Measurements from ENCODE around the gene CERS6. TPM values are rescaled to one million over a fixed set of nuclear protein-coding genes. Genes with fewer than 3 reads are reported as not detected.

CERS6 gene
- total RNA-seq, 1 donor from 2014 or later, result 16.2 TPM

- intact Hi-C loops (cut with micrococcal nuclease), result no loop called here
Observed at GRCh38 chr2:168722592-168722991, 266.5 kb downstream of the CERS6 start.

GRCh38 chr2:168723275-168723899 is 267.3 kb downstream of the CERS6 start:
- intact Hi-C loops (cut with micrococcal nuclease), result no loop called here

- intact Hi-C loops (cut with micrococcal nuclease), result no loop called here
Observed at GRCh38 chr2:168726375-168726774, 270.3 kb downstream of the CERS6 start.

GRCh38 chr2:168727904-168728470 is 271.9 kb downstream of the CERS6 start:
- intact Hi-C loops (cut with micrococcal nuclease), result no loop called here

GRCh38 chr2:168729455-168729854 is 273.4 kb downstream of the CERS6 start:
- intact Hi-C loops (cut with micrococcal nuclease), result no loop called here

- intact Hi-C loops (cut with micrococcal nuclease), result no loop called here
Observed at GRCh38 chr2:168730344-168730743, 274.3 kb downstream of the CERS6 start.

GRCh38 chr2:168731002-168731401 is 274.9 kb downstream of the CERS6 start:
- intact Hi-C loops (cut with micrococcal nuclease), result no loop called here

GRCh38 chr2:168731616-168732015 is 275.5 kb downstream of the CERS6 start:
- intact Hi-C loops (cut with micrococcal nuclease), result no loop called here

GRCh38 chr2:168732100-168732499 is 276.0 kb downstream of the CERS6 start:
- intact Hi-C loops (cut with micrococcal nuclease), result no loop called here

GRCh38 chr2:168732506-168732905 is 276.4 kb downstream of the CERS6 start:
- intact Hi-C loops (cut with micrococcal nuclease), result no loop called here

- intact Hi-C loops (cut with micrococcal nuclease), result no loop called here
Observed at GRCh38 chr2:168734199-168734760, 278.2 kb downstream of the CERS6 start.

GRCh38 chr2:168736649-168737445 is 280.8 kb downstream of the CERS6 start:
- intact Hi-C loops (cut with micrococcal nuclease), result no loop called here

- intact Hi-C loops (cut with micrococcal nuclease), result no loop called here
Observed at GRCh38 chr2:168738062-168738461, 282.0 kb downstream of the CERS6 start.

- intact Hi-C loops (cut with micrococcal nuclease), result no loop called here
Observed at GRCh38 chr2:168740360-168740759, 284.3 kb downstream of the CERS6 start.

GRCh38 chr2:168740788-168741187 is 284.7 kb downstream of the CERS6 start:
- intact Hi-C loops (cut with micrococcal nuclease), result no loop called here

- intact Hi-C loops (cut with micrococcal nuclease), result no loop called here
Observed at GRCh38 chr2:168742258-168742932, 286.3 kb downstream of the CERS6 start.

- intact Hi-C loops (cut with micrococcal nuclease), result no loop called here
Observed at GRCh38 chr2:168744844-168745243, 288.8 kb downstream of the CERS6 start.

GRCh38 chr2:168748461-168748860 is 292.4 kb downstream of the CERS6 start:
- intact Hi-C loops (cut with micrococcal nuclease), result no loop called here

- intact Hi-C loops (cut with micrococcal nuclease), result no loop called here
Observed at GRCh38 chr2:168749297-168749696, 293.2 kb downstream of the CERS6 start.

- intact Hi-C loops (cut with micrococcal nuclease), result loop anchor here (5.0 kb wide), 1 partner anchor 294 kb away; the partner anchor contains the start of gene CERS6
Observed at GRCh38 chr2:168751104-168751740, 295.1 kb downstream of the CERS6 start.

GRCh38 chr2:168752361-168752760 is 296.3 kb downstream of the CERS6 start:
- intact Hi-C loops (cut with micrococcal nuclease), result loop anchor here (5.0 kb wide), 1 partner anchor 295 kb away; the partner anchor contains the start of gene CERS6

Data from T-helper 2 cell treated with Interferon-gamma antibody and Interleukin-4, amounts not matched to agents 100 ng/mL and 5 ng/mL, for 36 hours (primary cell).